Bronchial epithelial cell (primary cell): ENCODE data around the gene EFTUD2. TPM values are rescaled to one million over a fixed set of nuclear protein-coding genes. Genes with fewer than 3 reads are reported as not detected.

Experiments
- DNase-seq: peaks from one replicate; pipeline ENCODE4 v3.0.0-alpha.2; 2010; ENCODE audit warnings: low read depth
- FAIRE-seq: peaks from 2 replicates; lab custom pipeline; 2011; peaks lifted over from hg19 to GRCh38; lab: Jason Lieb, UNC
- H3K27me3 ChIP-seq: 2 replicates; pipeline ENCODE4 v1.5.1; 2011; ENCODE audit warnings: low read length; ENCODE audit not compliant: control insufficient read depth, insufficient read depth
- H3K36me3 ChIP-seq: 2 replicates; pipeline ENCODE4 v1.5.1; 2011; ENCODE audit warnings: low read length; ENCODE audit not compliant: control insufficient read depth, insufficient read depth
- H3K4me3 ChIP-seq: 2 replicates; pipeline ENCODE4 v1.5.1; 2011; ENCODE audit warnings: mild to moderate bottlenecking, low read depth, low read length, control low read depth
- total RNA-seq: library from RNA; depleted of rRNA; stranded (reverse); fragments of >200 nt; gene quantifications from 2 replicates; pipeline ENCODE4 v1.2.1, GENCODE V29; 2014
- TF ChIP-seq, protein P1 (sequence below): IDR thresholded peaks from 2 replicates; pipeline ENCODE4 v1.5.1; 2011; ENCODE audit warnings: mild to moderate bottlenecking, moderate library complexity, low read length, control low read depth, inconsistent platforms; ENCODE audit not compliant: insufficient read depth, severe bottlenecking

Gene EFTUD2
- total RNA-seq, 1 donor from 2014 or later, result 91.4 TPM

DNA sequence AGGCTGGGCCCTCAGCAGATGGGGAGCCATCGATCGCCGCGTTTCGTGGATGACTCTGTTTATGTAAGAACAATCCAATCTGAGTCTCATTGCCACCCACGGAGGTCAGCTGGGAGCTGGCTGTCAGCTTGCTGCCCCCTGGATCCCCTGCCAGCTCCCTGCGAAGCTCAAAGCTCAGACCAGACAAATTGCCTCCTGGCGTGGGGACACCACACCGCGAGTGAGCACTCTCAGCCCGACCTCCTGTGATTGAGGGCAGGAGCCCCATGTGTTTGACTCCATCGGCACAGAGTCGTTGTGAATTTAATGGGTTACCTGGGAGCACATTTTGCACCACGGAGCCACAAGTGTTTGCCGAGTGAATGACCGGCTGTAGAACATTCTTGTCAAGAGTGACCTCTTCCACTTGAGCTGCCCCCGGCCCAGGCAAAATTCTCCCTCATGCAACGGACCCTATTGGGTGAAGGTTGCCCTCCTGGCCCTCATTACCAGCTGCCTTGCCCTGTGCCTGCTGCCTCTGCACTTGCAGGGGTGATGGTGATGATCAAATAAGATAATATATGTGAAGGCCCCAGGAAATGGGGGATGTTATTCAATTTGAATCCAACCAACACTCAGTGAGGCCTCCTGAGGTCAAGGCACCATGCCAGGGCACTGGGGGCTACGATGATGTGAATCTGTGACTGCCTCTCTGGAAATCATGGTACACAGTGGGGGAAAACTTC, 23.7 kb upstream of the EFTUD2 start:
- FAIRE-seq (no peak), DNase-seq (no peak)
- H3K4me3 ChIP-seq, result no peak overlapping the region
- TF ChIP-seq, protein P1, sequence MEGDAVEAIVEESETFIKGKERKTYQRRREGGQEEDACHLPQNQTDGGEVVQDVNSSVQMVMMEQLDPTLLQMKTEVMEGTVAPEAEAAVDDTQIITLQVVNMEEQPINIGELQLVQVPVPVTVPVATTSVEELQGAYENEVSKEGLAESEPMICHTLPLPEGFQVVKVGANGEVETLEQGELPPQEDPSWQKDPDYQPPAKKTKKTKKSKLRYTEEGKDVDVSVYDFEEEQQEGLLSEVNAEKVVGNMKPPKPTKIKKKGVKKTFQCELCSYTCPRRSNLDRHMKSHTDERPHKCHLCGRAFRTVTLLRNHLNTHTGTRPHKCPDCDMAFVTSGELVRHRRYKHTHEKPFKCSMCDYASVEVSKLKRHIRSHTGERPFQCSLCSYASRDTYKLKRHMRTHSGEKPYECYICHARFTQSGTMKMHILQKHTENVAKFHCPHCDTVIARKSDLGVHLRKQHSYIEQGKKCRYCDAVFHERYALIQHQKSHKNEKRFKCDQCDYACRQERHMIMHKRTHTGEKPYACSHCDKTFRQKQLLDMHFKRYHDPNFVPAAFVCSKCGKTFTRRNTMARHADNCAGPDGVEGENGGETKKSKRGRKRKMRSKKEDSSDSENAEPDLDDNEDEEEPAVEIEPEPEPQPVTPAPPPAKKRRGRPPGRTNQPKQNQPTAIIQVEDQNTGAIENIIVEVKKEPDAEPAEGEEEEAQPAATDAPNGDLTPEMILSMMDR, result no peak
- H3K36me3 ChIP-seq, result peaks cover 2% of the 10 kb centered on the region
- no peaks in the 10 kb centered on the region for H3K27me3 ChIP-seq

DNA sequence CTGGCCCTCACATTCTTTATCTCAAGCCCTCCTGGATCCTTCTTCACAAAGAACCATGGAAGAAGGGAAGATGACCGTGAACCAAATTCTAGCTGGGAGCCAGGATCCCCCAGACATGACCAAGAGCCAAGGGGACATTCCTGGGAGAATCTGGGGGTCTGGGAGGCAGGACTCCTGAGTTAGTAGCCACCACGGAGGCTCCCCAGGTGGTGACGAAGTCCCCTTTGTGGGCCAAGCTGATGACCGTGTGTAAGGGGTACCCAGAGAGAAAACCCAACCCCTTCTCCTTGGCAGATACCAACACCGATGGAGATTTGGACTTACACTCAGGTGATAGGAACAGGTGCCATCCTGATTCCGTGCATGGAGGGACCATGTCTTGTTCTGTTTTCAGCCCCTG, 22.9 kb upstream of the EFTUD2 start:
- TF ChIP-seq, protein P1, result no peak
- no peaks in the 10 kb centered on the region for H3K36me3 ChIP-seq
- FAIRE-seq, result no peak
- H3K4me3 ChIP-seq, result no peak overlapping the region
- H3K27me3 ChIP-seq, result no peaks in the 10 kb centered on the region
- DNase-seq, result no peak

DNA sequence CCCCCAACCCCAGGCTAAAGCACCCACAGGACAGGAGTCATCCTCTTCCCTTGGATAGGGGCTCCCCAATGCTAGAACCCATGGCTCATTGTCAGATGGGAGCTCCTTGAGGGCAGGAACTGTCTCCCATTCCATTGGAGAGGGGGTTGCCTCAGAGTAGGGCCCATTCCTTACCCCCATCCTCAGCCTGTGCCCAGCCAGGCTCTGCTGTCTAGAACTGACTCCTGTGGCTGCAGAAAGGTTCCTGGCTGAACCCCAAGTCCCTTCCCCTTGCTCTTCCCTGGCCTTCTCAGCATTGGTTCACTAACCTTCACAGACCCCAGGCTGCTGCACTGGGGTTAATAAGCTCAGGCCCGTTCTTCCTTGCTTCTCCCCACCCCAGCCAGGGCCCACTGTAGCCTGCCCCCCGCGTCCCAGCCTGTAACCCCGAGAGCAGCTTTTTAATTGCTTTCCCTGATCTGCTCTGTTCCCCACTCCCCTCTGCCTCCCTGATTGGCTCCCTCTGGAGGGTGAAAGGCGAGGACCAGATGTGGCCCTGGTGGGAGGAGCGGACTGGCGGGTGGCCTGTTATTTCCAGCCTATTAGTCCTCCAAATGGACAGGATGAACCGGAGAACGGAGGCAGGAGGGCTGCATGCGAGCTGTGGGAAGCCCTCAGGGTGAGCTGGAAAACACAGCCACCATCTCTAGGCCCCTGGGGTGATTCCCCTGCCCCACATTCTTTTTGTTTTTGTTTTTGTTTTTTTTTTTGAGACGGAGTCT, 22.1 kb upstream of the EFTUD2 start:
- Histone ChIP-seq H3K27me3 (no peaks in the 10 kb centered on the region), H3K4me3 (no peak overlapping the region), H3K36me3 (no peaks in the 10 kb centered on the region)
- TF ChIP-seq, protein P1, result no peak
- DNase-seq, result no peak
- FAIRE-seq, result no peak

DNA sequence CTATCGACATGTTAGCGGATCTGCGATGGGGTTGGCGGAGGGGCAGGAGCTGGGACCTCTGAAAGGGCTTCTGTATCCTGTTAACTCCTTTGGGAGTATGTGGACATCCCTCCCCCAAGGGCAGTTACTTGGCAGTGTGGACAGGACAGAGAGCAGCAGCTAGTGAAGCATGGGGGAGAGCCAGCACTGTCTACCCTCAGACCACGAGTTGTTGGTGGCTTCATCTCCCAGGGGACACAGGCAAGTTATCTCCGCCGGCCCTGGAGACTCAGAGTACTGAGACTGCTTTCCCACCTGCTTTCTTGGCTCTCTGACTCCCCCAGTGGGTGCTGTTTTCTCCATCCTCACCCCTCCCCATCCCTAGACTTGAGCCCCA, 21.3 kb upstream of the EFTUD2 start:
- TF ChIP-seq, protein P1, result no peak
- H3K27me3 ChIP-seq, result no peaks in the 10 kb centered on the region
- FAIRE-seq (no peak), DNase-seq (no peak)
- H3K4me3 ChIP-seq, result no peak overlapping the region
- H3K36me3 ChIP-seq, result no peaks in the 10 kb centered on the region

DNA sequence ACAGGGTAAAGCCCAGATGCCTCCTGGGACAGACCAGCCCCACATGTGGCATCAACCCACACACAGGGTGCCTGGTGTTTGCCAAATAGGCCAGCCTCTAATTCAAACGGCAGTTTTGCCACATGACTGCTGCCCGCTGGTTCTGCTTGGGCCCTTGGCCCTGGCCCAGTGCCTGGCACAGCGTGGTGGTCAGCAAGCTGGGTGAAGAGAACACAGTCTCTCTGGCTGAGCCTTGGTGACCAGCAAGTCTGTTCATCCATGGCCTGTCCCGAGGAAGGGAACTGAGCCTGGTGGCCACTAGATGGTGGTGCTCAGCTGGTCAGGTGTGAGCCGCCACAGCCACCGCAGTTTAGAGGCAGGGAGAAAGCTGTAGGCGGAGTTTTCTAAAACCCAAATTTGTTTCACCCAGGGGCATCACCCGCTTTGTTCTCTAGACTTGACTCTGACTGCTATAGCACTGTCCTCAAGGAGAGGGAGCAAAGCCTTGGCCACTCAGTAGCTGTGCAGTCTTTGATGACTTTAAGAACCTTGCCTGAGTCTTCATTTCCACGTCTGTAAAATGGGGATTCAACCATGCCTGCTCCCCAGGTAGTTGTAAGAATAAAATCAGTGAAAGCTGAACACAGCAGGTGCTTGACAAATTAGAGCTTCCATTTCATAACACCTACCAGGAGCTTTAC, 20.8 kb upstream of the EFTUD2 start:
- Histone ChIP-seq H3K36me3 (no peaks in the 10 kb centered on the region), H3K27me3 (no peaks in the 10 kb centered on the region), H3K4me3 (no peak overlapping the region)
- DNase-seq (peak; percentile 70), FAIRE-seq (peak; percentile 66)
- TF ChIP-seq, protein P1, result peak; percentile 90
